H1 (cell line): ENCODE measurements around the gene GDF2. TPM values are rescaled to one million over a fixed set of nuclear protein-coding genes. Genes with fewer than 3 reads are reported as not detected.

Experiments
- ATF3 ChIP-seq: IDR thresholded peaks from 2 replicates; pipeline ENCODE4 v1.6.1; 2011; ENCODE audit warnings: low read depth, mild to moderate bottlenecking, low read length; ENCODE audit not compliant: insufficient read depth
- JUN ChIP-seq: IDR thresholded peaks from 2 replicates; pipeline ENCODE4 v1.6.1; 2011; ENCODE audit warnings: low read depth, mild to moderate bottlenecking, improper control_type of control experiment, low read length
- MAX ChIP-seq: IDR thresholded peaks from 2 replicates; pipeline ENCODE4 v1.6.1; 2012; ENCODE audit warnings: inconsistent platforms
- POU5F1 ChIP-seq: IDR thresholded peaks from 2 replicates; pipeline ENCODE4 v1.6.1; 2011; ENCODE audit warnings: low read depth, mild to moderate bottlenecking, low read length, moderate library complexity
- SIRT6 ChIP-seq: IDR thresholded peaks from one replicate; pipeline ENCODE4 v1.7.1; 2012; ENCODE audit warnings: low read length, inconsistent platforms
- SP1 ChIP-seq: IDR thresholded peaks from 2 replicates; pipeline ENCODE4 v1.6.1; 2011; ENCODE audit warnings: low read depth, low read length
- TAF1 ChIP-seq: IDR thresholded peaks from 2 replicates; pipeline ENCODE4 v1.6.1; 2011; ENCODE audit warnings: mild to moderate bottlenecking, low read depth, low read length
- polyA plus RNA-seq, 7 experiments: library from polyadenylated mRNA; depleted of rRNA in 3 of 7; stranded (reverse) in 5 of 7; unstranded in 2 of 7; fragments of >200 nt in 5 of 7; fragments of 200-250 nt in 2 of 7; gene quantifications; 1 replicate in 5 of 7; 2 replicates in 1 of 7; 4 replicates in 1 of 7; pipeline versions ENCODE4 v1.2.1 to v1.2.3, GENCODE V29; 2011 to 2013; ENCODE audit warnings: missing spikeins in 2 of 7, mixed read lengths in 2 of 7
- total RNA-seq: library from RNA; stranded (reverse); fragmentation: NEBNext Ultra II Directional; extraction: Animal tissue kit (Norgen Biotek cat#: 25700); gene quantifications from 2 replicates; pipeline ENCODE4 v1.2.1, GENCODE V29; 2021

GDF2 gene
- total and polyA plus RNA-seq, 2 of the 8 experiments (the other 6 are each of a cell fraction or from before 2014, with no cell fraction given): not detected

GRCh38 chr10:47288236-47288635 is 34.0 kb upstream of the GDF2 start (continued):
- TF ChIP-seq POU5F1 (no peak), ATF3 (no peak), SIRT6 (no peak), MAX (no peak), SP1 (no peak), JUN (no peak), TAF1 (no peak)
- TF ChIP-seq, all 59 proteins: peak for 0
